GM19463 (cell line): ENCODE results near the gene LECT2.

ENCODE experiments used
- ATAC-seq: cut with Tn5 transposase; IDR thresholded peaks from one replicate; pipeline ENCODE4 v1.9.1; 2021; ENCODE audit warnings: mild to moderate bottlenecking, moderate library complexity; ENCODE audit not compliant: unreplicated experiment

Gene LECT2

DNA sequence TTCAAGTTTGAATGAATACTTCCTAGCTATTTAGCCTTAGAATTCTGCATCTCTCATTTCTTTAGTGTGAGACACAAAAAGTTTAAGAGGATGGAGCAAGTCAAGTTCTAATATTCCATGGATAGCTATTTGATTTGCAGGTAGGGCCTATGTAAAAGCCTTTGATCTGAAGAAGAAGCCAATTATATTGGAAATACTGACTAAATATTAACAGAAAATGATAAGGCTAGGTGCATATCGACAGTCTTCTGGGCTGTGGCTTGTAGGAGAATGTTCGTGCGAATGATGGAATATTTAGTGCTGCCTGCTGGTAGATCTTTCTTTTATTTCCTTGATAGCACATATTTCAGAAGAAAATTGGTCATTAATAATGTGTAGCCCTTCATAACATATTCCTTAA is at the start of gene LECT2:
Gene LECT2 (minus strand): TSS at position 85 of the 400 bp plus-strand sequence. CDS start 150 bp downstream, outside the sequence.
- no peak for ATAC-seq

- no peak for ATAC-seq
Observed at GRCh38 chr5:136004436-136004835, 49.7 kb upstream of the LECT2 start.

DNA sequence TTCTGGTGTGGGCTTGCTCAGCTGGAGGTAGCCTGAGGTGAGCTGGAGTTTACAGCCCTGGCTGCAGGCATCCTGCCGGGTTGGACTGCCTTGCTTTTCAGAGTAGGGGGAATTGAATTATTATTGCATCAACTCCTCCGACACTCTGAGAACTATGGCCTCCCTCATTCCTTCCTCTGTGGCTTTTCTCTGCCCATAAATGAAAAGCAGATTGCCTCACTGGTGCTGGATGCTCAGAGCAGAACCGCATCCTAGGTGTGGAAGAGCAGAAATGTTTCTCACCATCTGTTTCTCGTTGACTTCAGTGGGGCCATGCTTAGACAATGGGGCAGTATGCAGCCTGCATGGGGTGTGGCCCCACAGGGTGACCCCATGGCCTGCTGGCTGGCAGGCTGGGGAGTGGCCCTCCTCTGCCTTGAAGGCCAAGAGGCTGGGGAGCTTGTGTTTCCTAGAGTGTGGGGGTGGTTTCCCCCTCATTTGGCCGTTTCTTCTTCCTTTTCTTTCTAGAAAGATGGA is 46.7 kb upstream of the LECT2 start:
- no peak for ATAC-seq

GRCh38 chr5:136000932-136001331 is 46.1 kb upstream of the LECT2 start:
- no peak for ATAC-seq

- ATAC-seq = no peak
Observed at GRCh38 chr5:136000147-136000546, 45.4 kb upstream of the LECT2 start.

GRCh38 chr5:135999406-136000139 is 44.8 kb upstream of the LECT2 start:
- ATAC-seq = no peak

DNA sequence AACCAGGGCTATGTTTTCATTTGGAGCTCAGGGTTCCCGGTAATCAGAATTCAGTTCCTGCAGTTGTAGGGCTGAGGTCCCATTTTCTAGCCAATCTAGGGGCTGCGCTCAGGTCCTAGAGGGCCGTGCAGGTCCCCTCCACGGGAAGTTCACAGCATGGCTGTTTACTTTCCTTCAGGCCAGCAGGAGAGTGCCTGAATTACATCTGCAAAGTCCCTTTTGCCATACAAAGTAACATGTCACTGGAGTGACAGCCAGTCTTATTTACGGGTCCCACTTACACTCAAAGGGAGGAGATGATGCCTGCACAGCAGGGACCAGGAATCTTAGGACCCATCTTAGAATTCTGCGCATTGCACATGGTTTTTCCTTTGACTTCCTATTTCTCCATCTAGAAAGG is 44.1 kb upstream of the LECT2 start:
- no peak for ATAC-seq

DNA sequence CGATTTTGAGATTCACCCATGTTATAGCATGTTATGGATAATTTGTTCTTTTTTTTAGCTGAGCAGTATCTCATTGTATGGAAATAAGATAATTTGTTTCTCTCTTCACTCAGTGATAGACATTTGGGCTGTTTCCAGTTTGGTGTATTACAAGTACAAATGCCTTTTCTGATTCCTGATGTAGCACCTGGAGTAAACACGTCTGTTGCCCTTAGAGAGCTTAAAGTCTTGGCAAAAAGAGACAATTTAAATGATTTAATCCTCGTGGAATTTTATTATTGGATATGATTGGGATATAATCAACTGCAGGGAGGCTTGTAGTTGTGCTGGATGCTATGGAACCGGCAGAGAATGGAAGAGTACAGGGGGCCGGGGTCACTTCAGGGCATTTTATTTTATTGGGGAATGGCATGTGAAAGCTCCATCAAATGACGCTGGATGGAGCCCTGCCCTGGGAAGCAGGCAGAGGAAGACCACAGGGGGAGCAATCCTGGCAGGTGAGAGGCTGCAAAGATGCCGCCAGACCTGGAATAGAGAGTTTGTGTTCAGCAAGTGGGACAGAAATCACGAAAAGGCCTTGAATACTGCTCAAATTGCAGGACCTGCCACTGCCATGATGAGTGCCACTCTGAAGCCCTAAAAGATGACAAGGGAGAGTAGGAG is 43.0 kb upstream of the LECT2 start:
- ATAC-seq = no peak

- ATAC-seq = no peak
Observed at GRCh38 chr5:135996611-135997010, 41.8 kb upstream of the LECT2 start.

DNA sequence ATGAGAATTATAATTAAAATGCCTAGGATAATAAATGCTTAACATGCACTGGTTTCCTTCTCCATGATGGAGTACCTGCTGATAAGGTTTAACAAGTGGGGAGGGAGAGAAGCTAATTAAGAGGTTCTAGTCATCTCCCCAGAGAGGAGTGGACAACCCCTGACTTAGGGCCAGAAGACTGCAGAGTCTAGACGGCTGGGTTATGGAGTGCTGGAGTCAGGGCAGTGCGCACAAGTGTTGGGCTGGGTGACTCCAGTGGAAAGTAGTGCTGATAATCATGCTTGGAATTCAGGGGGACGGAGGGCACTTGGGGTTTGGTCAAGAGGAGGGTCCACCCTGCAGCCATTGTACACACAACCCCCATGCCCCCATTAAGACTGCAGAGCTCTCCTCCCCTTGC is 41.2 kb upstream of the LECT2 start:
- no peak for ATAC-seq

- ATAC-seq = no peak
Observed at GRCh38 chr5:135993880-135994636, 39.3 kb upstream of the LECT2 start.

DNA sequence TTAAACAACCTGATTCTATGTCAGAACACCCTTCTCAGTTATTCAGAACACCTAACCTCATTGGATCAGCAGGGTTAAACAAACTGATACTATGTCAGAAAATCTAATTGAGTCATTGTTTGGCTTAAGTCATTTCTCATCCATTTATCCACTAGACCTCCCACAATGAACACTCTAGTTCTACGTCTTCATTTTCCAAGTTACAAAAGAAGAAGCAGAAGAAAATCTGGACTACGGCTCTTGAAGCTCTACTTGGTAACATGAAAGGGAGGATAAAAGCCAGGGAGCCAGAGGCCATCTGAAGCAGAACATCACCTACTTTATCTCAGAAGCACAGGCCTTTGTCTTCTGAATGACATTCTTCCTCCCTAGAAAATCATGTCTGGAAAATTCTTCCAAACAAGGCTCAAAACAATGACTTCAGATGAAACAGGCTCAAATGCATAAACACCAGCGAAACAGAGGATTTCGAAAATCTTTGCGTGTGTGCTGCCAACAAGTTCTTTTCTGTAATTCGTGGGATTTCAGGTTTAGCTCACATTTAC is 38.6 kb upstream of the LECT2 start:
- no peak for ATAC-seq

GRCh38 chr5:135991429-135991828 is 36.6 kb upstream of the LECT2 start:
- no peak for ATAC-seq

DNA sequence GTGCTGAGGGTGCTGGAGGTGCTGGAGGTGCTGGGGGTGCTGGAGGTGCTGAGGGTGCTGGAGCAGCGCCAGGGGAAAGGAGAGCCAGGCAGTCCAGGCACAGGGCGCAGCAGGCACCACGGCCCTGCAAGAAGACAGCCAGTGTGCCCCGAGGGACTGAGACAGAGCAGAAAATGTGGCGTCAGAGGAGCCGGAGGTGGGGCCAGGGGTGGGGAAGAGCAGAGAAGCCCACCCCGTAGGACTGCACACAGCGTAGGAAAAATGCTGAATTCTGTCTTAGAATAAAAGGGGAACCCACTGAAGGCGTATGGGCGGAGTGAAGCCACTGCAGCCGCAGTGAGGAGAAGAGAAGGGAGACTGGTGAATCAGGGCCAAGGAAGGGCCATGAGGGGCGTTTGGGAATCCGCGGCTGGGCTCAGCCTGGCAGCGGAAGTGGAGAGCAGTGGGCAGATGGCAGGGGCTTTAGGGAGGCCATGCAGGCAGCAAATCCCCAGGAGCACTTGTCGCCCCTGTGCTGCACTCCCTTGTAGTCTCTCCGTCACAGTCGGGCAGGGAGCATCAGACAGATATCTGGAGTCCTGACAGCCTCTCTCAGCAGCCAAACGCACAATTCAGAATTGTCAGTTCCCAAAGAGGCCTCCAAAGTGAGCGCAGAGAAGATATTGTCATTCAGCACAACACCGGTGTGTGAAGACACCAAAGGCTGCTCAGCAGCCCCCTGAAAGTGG is 35.9 kb upstream of the LECT2 start:
- no peak for ATAC-seq

DNA sequence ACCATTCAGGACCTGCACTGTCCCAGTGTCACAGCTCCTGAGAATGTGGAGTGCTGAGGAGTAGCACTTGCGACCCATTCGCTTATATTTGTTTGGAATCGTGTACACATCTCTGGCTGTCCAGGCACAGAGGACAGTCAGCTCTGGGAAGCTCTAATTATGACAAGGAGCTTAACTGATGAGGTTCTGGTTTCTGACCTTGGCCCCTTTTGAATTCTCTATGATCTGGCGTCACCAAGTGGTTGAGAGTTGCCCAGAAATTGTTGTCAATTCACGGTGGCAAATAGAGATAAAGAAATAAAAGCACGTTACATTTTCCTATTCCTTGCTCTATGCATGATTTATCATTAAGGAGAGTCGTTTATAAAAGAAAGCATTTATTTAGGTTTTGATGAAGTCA is 34.9 kb upstream of the LECT2 start:
- no peak for ATAC-seq

- no peak for ATAC-seq
Observed at GRCh38 chr5:135988546-135988945, 33.8 kb upstream of the LECT2 start.

- ATAC-seq = no peak
Observed at GRCh38 chr5:135986891-135987401, 32.2 kb upstream of the LECT2 start.

DNA sequence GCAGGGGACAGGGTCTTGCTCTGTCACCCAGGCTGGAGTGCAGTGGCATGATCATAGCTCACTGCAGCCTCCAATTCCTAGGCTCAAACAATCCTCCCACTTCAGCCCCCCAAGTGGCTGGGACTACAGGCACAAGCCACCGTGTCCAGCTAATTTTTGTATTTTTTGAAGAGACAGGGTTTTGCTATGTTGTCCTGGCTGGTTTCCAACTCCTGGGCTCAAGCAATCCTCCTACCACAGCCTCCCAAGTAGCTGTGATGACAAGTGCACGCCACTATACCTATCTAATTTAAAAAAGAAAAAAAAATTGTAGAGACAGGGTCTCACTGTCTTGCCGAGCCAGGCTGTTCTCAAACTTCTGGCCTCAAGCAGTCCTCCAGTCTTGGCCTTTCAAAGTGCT is 31.6 kb upstream of the LECT2 start:
- ATAC-seq = no peak

DNA sequence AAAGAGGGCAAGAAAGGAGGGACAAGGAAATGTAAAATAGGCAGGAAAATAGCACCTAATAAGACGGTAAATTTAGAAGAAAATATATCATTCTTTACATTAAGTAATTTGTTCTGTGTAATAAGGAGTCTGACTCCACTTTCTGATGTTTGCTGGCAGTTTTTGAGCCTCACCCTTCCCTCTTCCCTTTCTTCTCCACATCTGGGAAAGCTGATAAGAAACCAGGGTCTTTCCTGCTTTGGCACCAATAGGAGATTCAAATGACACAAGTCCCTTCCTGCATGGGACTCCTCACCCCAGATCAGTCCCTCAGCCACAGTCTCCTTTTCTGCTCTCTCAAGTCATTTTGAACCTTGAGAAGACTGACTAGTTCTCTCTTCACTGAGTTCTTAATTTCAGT is 31.2 kb upstream of the LECT2 start:
- ATAC-seq = no peak

GRCh38 chr5:135980620-135981019 is 25.8 kb upstream of the LECT2 start:
- ATAC-seq = no peak
